ENCODE results near the gene ABCA1.
"Not testable (repeated sequence)": the region's sequence is repeated elsewhere in the genome, so short reads cannot be mapped to it uniquely, and the experiment has no call there.

The ABCA1 gene

GRCh38 chr9:104950838-104951237 lies 22.9 kb upstream of the ABCA1 start:
- DNase-seq (ENCODE audit: low read depth in 2 of 2) = no peak

GRCh38 chr9:104948277-104948676 lies 20.3 kb upstream of the ABCA1 start:
- DNase-seq (ENCODE audit: low read depth in 2 of 2) = no peak

GRCh38 chr9:104944871-104945270 lies 16.9 kb upstream of the ABCA1 start:
- no peak for DNase-seq (ENCODE audit: low read depth in 2 of 2)

- DNase-seq (ENCODE audit: low read depth in 2 of 2) = no peak
These were observed 16.4 kb upstream of the ABCA1 start for GRCh38 chr9:104944356-104944755.

- no peak for DNase-seq (ENCODE audit: low read depth in 2 of 2)
These were observed 13.6 kb upstream of the ABCA1 start for GRCh38 chr9:104941597-104941996.

GRCh38 chr9:104936291-104936690 lies 8.3 kb upstream of the ABCA1 start:
- no peak for DNase-seq (ENCODE audit: low read depth in 2 of 2)

- not testable (repeated sequence) for DNase-seq (ENCODE audit: low read depth in 2 of 2)
These were observed 7.5 kb upstream of the ABCA1 start for GRCh38 chr9:104935501-104935810.

GRCh38 chr9:104934691-104935500 lies 6.9 kb upstream of the ABCA1 start:
- DNase-seq (ENCODE audit: low read depth in 2 of 2) = no peak

GRCh38 chr9:104933091-104933490 lies 5.1 kb upstream of the ABCA1 start:
- not testable (repeated sequence) for DNase-seq (ENCODE audit: low read depth in 2 of 2)

- no peak for DNase-seq (ENCODE audit: low read depth in 2 of 2)
These were observed 3.3 kb upstream of the ABCA1 start for GRCh38 chr9:104931256-104931655.

- DNase-seq (ENCODE audit: low read depth in 2 of 2) = no peak
These were observed 591 bp downstream of the ABCA1 start for GRCh38 chr9:104927216-104927911.

GRCh38 chr9:104923740-104924139 lies 4.2 kb downstream of the ABCA1 start:
- no peak for DNase-seq (ENCODE audit: low read depth in 2 of 2)

GRCh38 chr9:104923289-104923688 lies 4.7 kb downstream of the ABCA1 start:
- no peak for DNase-seq (ENCODE audit: low read depth in 2 of 2)

GRCh38 chr9:104922748-104923147 lies 5.2 kb downstream of the ABCA1 start:
- DNase-seq (ENCODE audit: low read depth in 2 of 2) = not testable (repeated sequence)

GRCh38 chr9:104921067-104921741 lies 6.8 kb downstream of the ABCA1 start:
- DNase-seq (ENCODE audit: low read depth in 2 of 2) = no peak

- DNase-seq (ENCODE audit: low read depth in 2 of 2) = no peak
These were observed 12.2 kb downstream of the ABCA1 start for GRCh38 chr9:104915753-104916152.

- no peak for DNase-seq (ENCODE audit: low read depth in 2 of 2)
These were observed 12.9 kb downstream of the ABCA1 start for GRCh38 chr9:104915049-104915448.

GRCh38 chr9:104914466-104914865 lies 13.5 kb downstream of the ABCA1 start:
- DNase-seq (ENCODE audit: low read depth in 2 of 2) = no peak

GRCh38 chr9:104912606-104913005 lies 15.3 kb downstream of the ABCA1 start:
- no peak for DNase-seq (ENCODE audit: low read depth in 2 of 2)

GRCh38 chr9:104911032-104911607 lies 16.8 kb downstream of the ABCA1 start:
- DNase-seq (ENCODE audit: low read depth in 2 of 2) = no peak

GRCh38 chr9:104907278-104907951 lies 20.5 kb downstream of the ABCA1 start:
- DNase-seq (ENCODE audit: low read depth in 2 of 2) = no peak
